Esophagus squamous epithelium (tissue), 5 donors: ENCODE results near the gene GJD3. TPM values are rescaled to one million over a fixed set of nuclear protein-coding genes. Genes with fewer than 3 reads are reported as not detected.

Experiments used
- DNase-seq: peaks from one replicate; lab custom pipeline; 2025; lab: John Stamatoyannopoulos, UW
- H3K27ac ChIP-seq, 4 donors: fragments of 200-600 bp; sonication (generic); one replicate each; pipeline ENCODE4 v1.5.1; 2016 to 2019; ENCODE audit warnings: mild to moderate bottlenecking in 1 of 4
- H3K27me3 ChIP-seq, 4 donors: fragments of 200-600 bp; sonication (generic); 1 replicate in 3 of 4; 2 replicates in 1 of 4; pipeline versions ENCODE4 v1.5.1 to v1.6.0; 2017 to 2021; ENCODE audit warnings: antibody characterized with exemption in 1 of 4
- H3K36me3 ChIP-seq, 3 donors: fragments of 200-600 bp; sonication (generic); one replicate each; pipeline ENCODE4 v1.5.1; 2016 to 2019
- H3K4me1 ChIP-seq, 3 donors: fragments of 200-600 bp; sonication (generic); one replicate each; pipeline ENCODE4 v1.5.1; 2017 to 2019
- H3K4me3 ChIP-seq, 4 donors: fragments of 200-600 bp; sonication (generic); 1 replicate in 3 of 4; 2 replicates in 1 of 4; pipeline ENCODE4 v1.5.1; 2016 to 2019; ENCODE audit warnings: mild to moderate bottlenecking in 2 of 4, moderate library complexity in 1 of 4
- H3K9me3 ChIP-seq, 3 donors: fragments of 200-600 bp; sonication (generic); one replicate each; pipeline ENCODE4 v1.5.1; 2016 to 2019
- POLR2A ChIP-seq, 4 donors: fragments of 450-650 bp; IDR thresholded peaks; one replicate each; pipeline ENCODE4 v1.6.1; 2017; ENCODE audit warnings: antibody characterized with exemption in 4 of 4, mild to moderate bottlenecking in 4 of 4, moderate library complexity in 3 of 4
- WGBS, 2 donors: methylation state at CpG; one replicate each; pipeline ENCODE4 v1.1.5; 2018; 5-methylcytosine and 5-hydroxymethylcytosine counted together
- intact Hi-C: fragments of 100-400 bp; cut with DNase I; formaldehyde crosslinking; loops from one replicate; pipeline ENCODE4 v1.15.0; 2022
- total RNA-seq, 4 donors: library from RNA; depleted of rRNA; stranded (reverse); fragments of >200 nt; gene quantifications; one replicate each; pipeline ENCODE4 v1.1.0, GENCODE V29; 2016
- TF ChIP-seq, protein P1 (sequence below), 6 experiments: fragments of 450-650 bp in 4 of 6; fragments of 200-600 bp in 2 of 6; sonication (generic) in 2 of 6; IDR thresholded peaks; one replicate each; pipeline ENCODE4 v1.5.1; 2016 to 2019; ENCODE audit warnings: antibody characterized with exemption in 6 of 6, mild to moderate bottlenecking in 4 of 6, moderate library complexity in 4 of 6
- donor health status: DM: yes; HTN: yes; CAD: no.

GJD3 gene
- total RNA-seq, 4 donors from 2014 or later: 0.38 to 1.7 (median 0.47) TPM; not detected in 1

DNA sequence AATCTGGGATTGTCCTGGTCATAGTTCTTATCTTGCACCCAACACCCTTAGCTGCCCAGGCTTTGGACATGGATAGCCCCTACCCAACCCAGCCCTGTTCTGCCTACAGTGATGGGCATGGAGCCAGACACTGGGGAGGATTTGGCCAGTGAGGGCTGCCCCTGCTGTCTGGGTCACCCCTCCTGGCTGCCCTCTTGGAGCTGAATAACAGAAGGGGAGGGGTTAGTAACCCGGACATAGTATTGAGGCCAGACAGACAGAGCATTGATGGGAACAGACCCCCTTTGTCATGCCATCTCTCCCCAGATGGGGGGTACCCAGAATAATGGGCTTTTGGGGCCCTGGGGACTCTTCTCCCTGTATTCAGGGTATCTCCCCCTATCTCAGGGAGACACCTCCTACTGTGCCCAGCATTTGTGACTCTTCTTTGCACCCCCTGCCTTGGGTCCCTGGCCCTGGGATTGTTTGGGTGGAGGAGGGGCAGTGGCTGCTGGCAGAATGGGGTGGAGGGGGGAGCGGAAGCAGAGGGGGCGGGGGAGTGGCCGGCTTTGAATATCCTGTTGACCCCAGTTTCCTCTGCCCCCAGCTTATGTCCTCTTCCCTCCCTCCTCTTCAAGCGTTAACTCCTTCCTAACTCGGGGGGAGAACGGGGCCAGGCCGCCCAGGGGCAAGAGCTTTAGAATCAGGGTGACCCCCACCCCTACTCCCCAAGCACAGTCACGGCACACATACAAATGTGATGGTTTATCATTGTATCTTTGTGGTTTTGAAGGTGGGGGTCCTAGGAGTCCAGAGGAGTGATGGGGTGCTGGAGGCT is 17.0 kb downstream of the GJD3 start:
- Histone ChIP-seq H3K36me3 (peaks cover 0 to 20% (median 7%) of the 10 kb centered on the region in 3 donors), H3K27ac (peak overlapping the region; percentile 24 to 98 (median 94)), H3K4me3 (peak overlapping the region in 2 of 4 donors; percentile 5 to 26), H3K9me3 (no peaks in the 10 kb centered on the region), H3K27me3 (no peaks in the 10 kb centered on the region), H3K4me1 (peaks cover 75 to 100% (median 82%) of the 10 kb centered on the region in 3 donors)
- intact Hi-C loops: no loop called here
- 59 to 73% methylated on average over 4 to 8 of the region's 9 CpGs for WGBS, 2 donors
- no peak for TF ChIP-seq POLR2A (IDR thresholded peaks at IDR 0.05)
- TF ChIP-seq, protein P1, sequence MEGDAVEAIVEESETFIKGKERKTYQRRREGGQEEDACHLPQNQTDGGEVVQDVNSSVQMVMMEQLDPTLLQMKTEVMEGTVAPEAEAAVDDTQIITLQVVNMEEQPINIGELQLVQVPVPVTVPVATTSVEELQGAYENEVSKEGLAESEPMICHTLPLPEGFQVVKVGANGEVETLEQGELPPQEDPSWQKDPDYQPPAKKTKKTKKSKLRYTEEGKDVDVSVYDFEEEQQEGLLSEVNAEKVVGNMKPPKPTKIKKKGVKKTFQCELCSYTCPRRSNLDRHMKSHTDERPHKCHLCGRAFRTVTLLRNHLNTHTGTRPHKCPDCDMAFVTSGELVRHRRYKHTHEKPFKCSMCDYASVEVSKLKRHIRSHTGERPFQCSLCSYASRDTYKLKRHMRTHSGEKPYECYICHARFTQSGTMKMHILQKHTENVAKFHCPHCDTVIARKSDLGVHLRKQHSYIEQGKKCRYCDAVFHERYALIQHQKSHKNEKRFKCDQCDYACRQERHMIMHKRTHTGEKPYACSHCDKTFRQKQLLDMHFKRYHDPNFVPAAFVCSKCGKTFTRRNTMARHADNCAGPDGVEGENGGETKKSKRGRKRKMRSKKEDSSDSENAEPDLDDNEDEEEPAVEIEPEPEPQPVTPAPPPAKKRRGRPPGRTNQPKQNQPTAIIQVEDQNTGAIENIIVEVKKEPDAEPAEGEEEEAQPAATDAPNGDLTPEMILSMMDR (IDR thresholded peaks at IDR 0.05): no peak
- DNase-seq: no peak

DNA sequence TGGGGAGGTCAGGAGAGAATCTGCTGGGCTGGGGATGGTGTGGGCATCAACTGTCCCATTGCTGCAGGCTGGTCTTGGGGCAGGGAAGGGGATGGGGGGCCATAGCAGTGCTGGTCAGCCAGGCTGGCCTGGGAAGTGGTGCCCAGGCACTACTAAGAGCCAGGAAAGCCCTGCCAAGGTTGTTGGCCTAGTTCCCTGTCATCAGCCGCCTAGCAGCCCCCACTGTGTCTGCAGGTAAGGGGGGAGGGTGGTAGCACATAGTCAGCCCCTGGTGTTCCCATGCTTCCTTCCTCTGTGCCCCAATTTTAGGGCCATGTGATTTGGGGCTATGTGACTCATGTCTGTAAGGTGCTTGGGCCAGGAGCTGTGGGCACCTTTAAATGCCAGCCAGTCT is 17.8 kb downstream of the GJD3 start:
- Histone ChIP-seq H3K27me3 (no peaks in the 10 kb centered on the region), H3K36me3 (peaks cover 0 to 13% (median 0%) of the 10 kb centered on the region in 3 donors), H3K4me1 (peaks cover 75 to 99% (median 82%) of the 10 kb centered on the region in 3 donors), H3K4me3 (peak overlapping the region in 1 of 4 donors; percentile 84), H3K9me3 (no peaks in the 10 kb centered on the region), H3K27ac (peak overlapping the region; percentile 86 to 98 (median 94))
- TF ChIP-seq POLR2A (IDR thresholded peaks at IDR 0.05): no peak
- TF ChIP-seq, protein P1 (IDR thresholded peaks at IDR 0.05): no peak
- DNase-seq: no peak
- no CpG with 5 or more reads among the region's 1 CpG for WGBS, 2 donors
- intact Hi-C loops: no loop called here

DNA sequence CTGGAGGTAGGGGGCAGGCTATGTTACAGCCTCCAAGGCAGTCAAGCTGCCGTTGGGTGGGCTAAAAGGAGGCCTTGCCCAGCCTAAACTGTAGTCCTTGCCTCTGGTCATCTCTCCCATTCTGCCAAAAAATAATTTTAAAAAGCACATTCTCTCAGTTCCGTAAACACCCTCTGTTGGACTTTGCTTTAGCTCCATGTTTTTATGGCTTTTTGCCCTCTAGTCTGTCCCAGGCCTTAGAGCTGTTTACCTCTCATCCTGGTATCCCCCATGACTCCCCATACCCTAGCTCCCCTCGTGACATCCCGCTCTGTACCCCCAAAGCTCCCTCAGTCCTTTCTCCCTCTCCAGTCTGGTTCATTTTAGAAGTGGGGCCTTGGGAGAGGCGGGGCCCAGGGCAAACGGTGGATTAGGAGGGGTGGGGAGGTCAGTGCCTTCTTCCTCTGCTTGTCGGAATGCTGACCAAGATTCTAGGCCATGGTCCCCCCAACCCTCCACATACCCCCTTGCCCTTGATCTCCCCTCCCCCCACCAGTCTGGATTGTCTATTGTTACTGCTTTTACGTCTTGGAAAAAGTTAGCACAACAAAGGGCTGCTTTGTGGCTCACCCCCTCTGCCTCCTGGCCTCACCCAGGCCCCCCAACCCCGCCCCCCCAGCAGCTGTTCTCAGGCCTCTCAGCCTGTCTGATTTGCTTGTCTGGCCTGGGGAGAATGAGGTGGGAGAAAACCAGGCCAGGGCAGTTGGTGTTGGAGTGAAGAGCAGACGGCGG is 18.4 kb downstream of the GJD3 start:
- 43 to 48% methylated on average over 7 to 8 of the region's 11 CpGs for WGBS, 2 donors
- H3K4me3 ChIP-seq: peak overlapping the region in 3 of 4 donors; percentile 71 to 84 (median 73)
- DNase-seq: no peak
- intact Hi-C loops: no loop called here
- TF ChIP-seq, protein P1 (IDR thresholded peaks at IDR 0.05): no peak
- TF ChIP-seq POLR2A (IDR thresholded peaks at IDR 0.05): no peak
- H3K9me3 ChIP-seq: no peaks in the 10 kb centered on the region
- H3K27me3 ChIP-seq: no peaks in the 10 kb centered on the region
- H3K36me3 ChIP-seq: peaks cover 0 to 7% (median 0%) of the 10 kb centered on the region in 3 donors
- peak overlapping the region; percentile 86 to 98 (median 94) for H3K27ac ChIP-seq
- peaks cover 75 to 99% (median 82%) of the 10 kb centered on the region in 3 donors for H3K4me1 ChIP-seq

DNA sequence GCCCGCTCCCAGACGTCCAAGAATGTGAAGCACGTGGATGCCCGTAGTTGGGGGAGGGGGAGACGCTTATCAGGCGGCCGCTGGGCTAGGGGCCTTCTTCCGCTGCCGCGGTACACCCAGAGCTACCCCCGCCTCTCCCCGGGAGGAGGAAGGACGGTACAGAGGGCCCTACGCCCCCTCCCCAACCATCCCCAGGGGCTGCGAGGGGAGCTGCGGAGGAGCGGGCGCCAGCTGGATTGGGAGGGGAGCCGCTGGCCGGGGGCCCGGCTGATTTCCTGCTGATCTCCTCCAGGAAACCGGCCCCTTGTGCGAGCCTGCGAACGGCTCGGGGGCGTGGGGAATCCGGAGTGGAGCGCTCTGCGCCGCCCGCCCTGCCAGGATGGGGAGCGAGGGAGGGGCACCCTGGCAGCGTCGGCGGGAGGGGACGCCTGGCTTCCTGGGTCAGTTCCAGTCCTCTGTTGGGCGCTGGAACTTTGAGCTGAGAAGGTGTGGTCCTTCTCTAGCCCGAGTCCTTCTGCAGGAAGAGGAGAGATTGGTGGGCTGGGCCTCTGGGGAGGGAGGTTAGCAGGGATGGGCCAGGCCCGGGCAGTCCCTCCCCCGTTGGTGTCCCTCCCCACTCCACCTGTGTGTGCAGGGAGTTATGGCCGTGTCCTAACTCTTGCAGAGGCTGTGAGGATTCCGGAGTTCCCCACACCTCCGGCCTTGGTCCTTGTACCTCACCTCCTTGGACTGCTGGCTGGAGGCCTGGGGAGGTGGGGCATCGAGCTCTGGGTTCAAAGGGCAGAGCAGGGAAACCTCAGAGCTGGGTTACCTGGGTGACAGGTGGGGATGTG is 19.2 kb downstream of the GJD3 start:
- peak overlapping the region; percentile 22 to 84 (median 72) for H3K4me3 ChIP-seq
- 0 to 1% methylated on average over 2 to 20 of the region's 45 CpGs for WGBS, 2 donors
- H3K9me3 ChIP-seq: no peaks in the 10 kb centered on the region
- TF ChIP-seq POLR2A (IDR thresholded peaks at IDR 0.05): peak in 1 of 4 donors; percentile 39
- TF ChIP-seq, protein P1 (IDR thresholded peaks at IDR 0.05): no peak
- peak overlapping the region; percentile 86 to 98 (median 94) for H3K27ac ChIP-seq
- DNase-seq: no peak
- peaks cover 0 to 5% (median 0%) of the 10 kb centered on the region in 3 donors for H3K36me3 ChIP-seq
- intact Hi-C loops: no loop called here
- peaks cover 77 to 99% (median 81%) of the 10 kb centered on the region in 3 donors for H3K4me1 ChIP-seq
- no peaks in the 10 kb centered on the region for H3K27me3 ChIP-seq
